ENCODE data around the gene SLC38A3. TPM values are rescaled to one million over a fixed set of nuclear protein-coding genes. Genes with fewer than 3 reads are reported as not detected.
"Not testable (repeated sequence)": the region's sequence is repeated elsewhere in the genome, so short reads cannot be mapped to it uniquely, and the experiment has no call there.

The SLC38A3 gene
- total and polyA plus RNA-seq, 7 donors, result 0.12 to 12.7 (median 3.3) TPM

GRCh38 chr3:50227390-50228183 lies 22.5 kb downstream of the SLC38A3 start:
- Histone ChIP-seq H3K36me3 (ENCODE audit: insufficient read depth in 1 of 2, low read depth in 1 of 2) (no peaks in the 10 kb centered on the region), H3K27me3 (ENCODE audit: insufficient read depth in 3 of 3, low read length in 2 of 3) (no peaks in the 10 kb centered on the region), H3K4me1 (peaks cover 5% of the 10 kb centered on the region), H3K9me3 (no peaks in the 10 kb centered on the region), H3K4me3 (peak overlapping the region; percentile 78), H3K27ac (peak overlapping the region; percentile 55)
- WGBS, 3 donors, result 1 to 2% (median 1%) methylated on average over 36 to 51 of the region's 51 CpGs
- TF ChIP-seq CTCF (IDR thresholded peaks at IDR 0.05), result peak; percentile 94
- ATAC-seq (peak; percentile 90 to 95 (median 92)), DNase-seq (peak; percentile 92 to 96)
- intact Hi-C loops (cut with DNase I), result loop anchor here (1.0 to 2.0 kb wide), 3 partner anchors 19 to 46 kb away; no protein-coding TSS in a partner anchor

- H3K9me3 ChIP-seq; H3K27me3 ChIP-seq (ENCODE audit: insufficient read depth in 3 of 3, low read length in 2 of 3); H3K27ac ChIP-seq; ATAC-seq; intact Hi-C loops (cut with DNase I); H3K36me3 ChIP-seq (ENCODE audit: insufficient read depth in 1 of 2, low read depth in 1 of 2); H3K4me1 ChIP-seq; DNase-seq: not testable (repeated sequence)
- peak overlapping the region; percentile 78 for H3K4me3 ChIP-seq
- 44 to 60% (median 49%) methylated on average over 14 to 15 of the region's 15 CpGs for WGBS, 3 donors
These were observed 23.2 kb downstream of the SLC38A3 start for GRCh38 chr3:50228184-50228763.

- no peak overlapping the region for H3K4me3 ChIP-seq
- no peaks in the 10 kb centered on the region for H3K9me3 ChIP-seq
- H3K4me1 ChIP-seq, result peaks cover 5% of the 10 kb centered on the region
- intact Hi-C loops (cut with DNase I), result no loop called here
- WGBS, 3 donors, result 85 to 93% (median 91%) methylated on average over 3 of the region's 3 CpGs
- no peaks in the 10 kb centered on the region for H3K36me3 ChIP-seq (ENCODE audit: insufficient read depth in 1 of 2, low read depth in 1 of 2)
- H3K27me3 ChIP-seq (ENCODE audit: insufficient read depth in 3 of 3, low read length in 2 of 3), result no peaks in the 10 kb centered on the region
- DNase-seq (no peak), ATAC-seq (no peak)
- no peak for TF ChIP-seq CTCF (IDR thresholded peaks at IDR 0.05)
- H3K27ac ChIP-seq, result no peak overlapping the region
These were observed 24.4 kb downstream of the SLC38A3 start for GRCh38 chr3:50229490-50229889.

GRCh38 chr3:50230104-50230793 lies 25.2 kb downstream of the SLC38A3 start:
- 75 to 90% (median 78%) methylated on average over 7 to 8 of the region's 8 CpGs for WGBS, 3 donors
- Histone ChIP-seq H3K27me3 (ENCODE audit: insufficient read depth in 3 of 3, low read length in 2 of 3) (no peaks in the 10 kb centered on the region), H3K27ac (no peak overlapping the region), H3K4me3 (no peak overlapping the region), H3K4me1 (peaks cover 5% of the 10 kb centered on the region), H3K36me3 (ENCODE audit: insufficient read depth in 1 of 2, low read depth in 1 of 2) (no peaks in the 10 kb centered on the region), H3K9me3 (no peaks in the 10 kb centered on the region)
- no peak for DNase-seq
- TF ChIP-seq CTCF (IDR thresholded peaks at IDR 0.05), result no peak
- no peak for ATAC-seq
- intact Hi-C loops (cut with DNase I), result loop anchor here in 1 of 2 donors (5.0 kb wide), 1 partner anchor 108 kb away; no protein-coding TSS in a partner anchor

GRCh38 chr3:50230794-50231125 lies 25.7 kb downstream of the SLC38A3 start:
- WGBS, 3 donors, result 63 to 80% (median 74%) methylated on average over 4 of the region's 4 CpGs
- intact Hi-C loops (cut with DNase I), result loop anchor here in 1 of 2 donors (5.0 kb wide), 1 partner anchor 108 kb away; no protein-coding TSS in a partner anchor
- H3K27ac ChIP-seq, result no peak overlapping the region
- no peak for TF ChIP-seq CTCF (IDR thresholded peaks at IDR 0.05)
- no peaks in the 10 kb centered on the region for H3K9me3 ChIP-seq
- H3K4me1 ChIP-seq, result peaks cover 5% of the 10 kb centered on the region
- H3K4me3 ChIP-seq, result no peak overlapping the region
- DNase-seq (no peak), ATAC-seq (no peak)
- H3K36me3 ChIP-seq (ENCODE audit: insufficient read depth in 1 of 2, low read depth in 1 of 2), result no peaks in the 10 kb centered on the region
- H3K27me3 ChIP-seq (ENCODE audit: insufficient read depth in 3 of 3, low read length in 2 of 3), result no peaks in the 10 kb centered on the region

Data from psoas muscle (tissue), 8 donors.